Hepatocyte (in vitro differentiated cells): ENCODE results near the gene MED8. TPM values are rescaled to one million over a fixed set of nuclear protein-coding genes. Genes with fewer than 3 reads are reported as not detected.

ENCODE experiments used
- DNase-seq: peaks from one replicate; pipeline ENCODE4 v3.0.0-alpha.2; 2016; ENCODE audit warnings: low spot score
- H2AFZ ChIP-seq: fragments of 200-600 bp; sonication (generic); 2 replicates; pipeline ENCODE4 v1.6.0; 2016; ENCODE audit warnings: antibody characterized with exemption, mild to moderate bottlenecking
- H3K27ac ChIP-seq: fragments of 200-600 bp; sonication (generic); 2 replicates; pipeline ENCODE4 v1.5.1; 2016; ENCODE audit warnings: mild to moderate bottlenecking
- H3K27me3 ChIP-seq: fragments of 200-600 bp; sonication (generic); 2 replicates; pipeline ENCODE4 v1.6.1; 2016
- H3K36me3 ChIP-seq: fragments of 200-600 bp; sonication (generic); replicated peaks from 2 replicates; pipeline ENCODE4 v1.5.1; 2016; ENCODE audit warnings: low read depth; ENCODE audit not compliant: insufficient read depth
- H3K4me1 ChIP-seq: fragments of 200-600 bp; sonication (generic); 2 replicates; pipeline ENCODE4 v1.5.1; 2016; ENCODE audit warnings: mild to moderate bottlenecking, moderate library complexity; ENCODE audit not compliant: insufficient read depth
- H3K4me2 ChIP-seq: fragments of 200-600 bp; sonication (generic); 2 replicates; pipeline ENCODE4 v1.6.0; 2016
- H3K4me3 ChIP-seq: fragments of 200-600 bp; sonication (generic); 2 replicates; pipeline ENCODE4 v1.5.1; 2016; ENCODE audit warnings: mild to moderate bottlenecking
- H3K79me2 ChIP-seq: fragments of 200-600 bp; sonication (generic); 2 replicates; pipeline ENCODE4 v1.6.0; 2017; ENCODE audit warnings: mild to moderate bottlenecking
- H3K9me2 ChIP-seq: fragments of 200-600 bp; sonication (generic); replicated peaks from 2 replicates; pipeline ENCODE4 v1.6.0; 2017; ENCODE audit warnings: mild to moderate bottlenecking; ENCODE audit not compliant: insufficient read depth
- H3K9me3 ChIP-seq: fragments of 200-600 bp; sonication (generic); 2 replicates; pipeline ENCODE4 v1.5.1; 2016; ENCODE audit warnings: low read depth, mild to moderate bottlenecking
- H4K20me1 ChIP-seq: fragments of 200-600 bp; sonication (generic); 2 replicates; pipeline ENCODE4 v1.6.0; 2016; ENCODE audit warnings: mild to moderate bottlenecking; ENCODE audit not compliant: insufficient read depth, poor library complexity, severe bottlenecking
- EZH2 ChIP-seq: fragments of 200-600 bp; sonication (generic); IDR thresholded peaks from 2 replicates; pipeline ENCODE4 v1.6.1; 2016; ENCODE audit warnings: antibody characterized with exemption, mild to moderate bottlenecking, borderline replicate concordance
- EZH2phosphoT487 ChIP-seq: fragments of 200-600 bp; sonication (generic); IDR thresholded peaks from one replicate; pipeline ENCODE4 v1.6.1; 2018; ENCODE audit warnings: antibody characterized with exemption, mild to moderate bottlenecking, low read depth, moderate library complexity; ENCODE audit not compliant: unreplicated experiment, severe bottlenecking
- WGBS: methylation state at CpG from one replicate; pipeline ENCODE4 v1.1.6; 2016; ENCODE audit warnings: low lambda C conversion rate; ENCODE audit errors: missing lambda C conversion rate; 5-methylcytosine and 5-hydroxymethylcytosine counted together
- polyA plus RNA-seq: library from polyadenylated mRNA; unstranded; fragments of >200 nt; fragmentation: Nextera tagmentation; extraction: Ambion mirVana; gene quantifications from 2 replicates; pipeline ENCODE4 v1.2.1, GENCODE V29; 2016
- total RNA-seq: library from RNA; depleted of rRNA; stranded (reverse); fragments of >200 nt; gene quantifications from 2 replicates; pipeline ENCODE4 v1.2.3, GENCODE V29; 2014
- TF ChIP-seq, protein P1 (sequence below): fragments of 200-600 bp; sonication (generic); IDR thresholded peaks from 2 replicates; pipeline ENCODE4 v1.5.1; 2016; ENCODE audit warnings: antibody characterized with exemption, mild to moderate bottlenecking; ENCODE audit not compliant: poor library complexity

Gene MED8
- total and polyA plus RNA-seq, 2 experiments from 2014 or later = 58.6 to 68.3 TPM

DNA sequence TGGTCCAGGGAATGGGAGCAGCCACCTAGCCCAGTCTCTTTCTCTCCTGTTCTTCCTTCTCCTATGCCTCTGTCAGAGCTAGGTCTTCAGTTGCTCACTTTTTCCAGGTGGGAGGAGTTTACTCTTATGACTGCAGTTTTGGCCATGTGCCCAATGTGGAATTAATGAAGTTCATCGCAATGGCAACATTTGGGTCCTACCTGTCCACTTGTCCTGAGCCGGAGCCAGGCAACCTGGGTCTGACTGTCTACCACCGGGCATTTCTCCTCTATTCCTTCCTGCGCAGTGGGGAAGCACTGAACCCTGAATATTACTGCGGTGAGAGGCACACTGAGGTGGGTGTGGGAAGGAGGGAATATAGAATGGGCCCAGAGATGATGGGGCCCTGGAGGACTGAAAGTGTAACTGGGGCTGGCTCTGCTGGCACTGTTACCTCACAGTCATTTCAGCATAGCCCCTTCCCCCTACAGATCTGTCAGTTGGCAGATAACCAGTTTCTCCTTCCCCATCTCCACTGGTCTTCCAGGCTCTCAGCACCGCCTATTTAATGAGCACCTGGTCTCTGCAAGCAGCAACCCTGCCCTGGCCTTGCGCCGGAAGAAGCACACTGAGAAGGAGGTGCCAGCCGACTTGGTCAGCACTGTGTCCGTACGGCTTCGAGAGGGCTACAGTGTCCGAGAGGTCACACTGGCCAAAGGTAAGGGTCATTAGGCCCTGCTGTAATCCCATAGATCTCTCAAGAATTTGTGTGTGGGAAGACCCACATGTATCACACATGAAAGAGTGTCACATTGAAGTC, 30.2 kb upstream of the MED8 start:
- TF ChIP-seq, protein P1, sequence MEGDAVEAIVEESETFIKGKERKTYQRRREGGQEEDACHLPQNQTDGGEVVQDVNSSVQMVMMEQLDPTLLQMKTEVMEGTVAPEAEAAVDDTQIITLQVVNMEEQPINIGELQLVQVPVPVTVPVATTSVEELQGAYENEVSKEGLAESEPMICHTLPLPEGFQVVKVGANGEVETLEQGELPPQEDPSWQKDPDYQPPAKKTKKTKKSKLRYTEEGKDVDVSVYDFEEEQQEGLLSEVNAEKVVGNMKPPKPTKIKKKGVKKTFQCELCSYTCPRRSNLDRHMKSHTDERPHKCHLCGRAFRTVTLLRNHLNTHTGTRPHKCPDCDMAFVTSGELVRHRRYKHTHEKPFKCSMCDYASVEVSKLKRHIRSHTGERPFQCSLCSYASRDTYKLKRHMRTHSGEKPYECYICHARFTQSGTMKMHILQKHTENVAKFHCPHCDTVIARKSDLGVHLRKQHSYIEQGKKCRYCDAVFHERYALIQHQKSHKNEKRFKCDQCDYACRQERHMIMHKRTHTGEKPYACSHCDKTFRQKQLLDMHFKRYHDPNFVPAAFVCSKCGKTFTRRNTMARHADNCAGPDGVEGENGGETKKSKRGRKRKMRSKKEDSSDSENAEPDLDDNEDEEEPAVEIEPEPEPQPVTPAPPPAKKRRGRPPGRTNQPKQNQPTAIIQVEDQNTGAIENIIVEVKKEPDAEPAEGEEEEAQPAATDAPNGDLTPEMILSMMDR = no peak
- no peak for TF ChIP-seq EZH2phosphoT487
- TF ChIP-seq EZH2 = no peak

DNA sequence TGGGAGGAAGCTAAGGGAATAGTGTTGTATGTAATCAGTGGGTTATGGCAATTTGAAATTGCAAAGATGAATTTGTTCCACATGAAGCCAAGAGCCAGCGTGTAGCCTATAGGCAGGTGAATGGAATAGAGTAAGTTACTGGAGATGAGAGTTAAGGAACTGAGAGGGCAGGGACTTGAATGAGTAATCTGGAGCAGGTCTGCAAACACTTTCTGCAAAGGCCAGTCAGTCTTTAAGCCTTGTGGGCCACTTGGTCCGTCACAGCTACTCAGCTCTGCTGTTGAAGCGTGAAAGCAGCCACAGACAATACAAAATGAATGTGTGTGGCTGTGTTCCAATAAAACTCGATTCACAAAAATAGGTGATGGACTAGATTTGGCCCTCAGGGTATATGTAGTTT, 29.3 kb upstream of the MED8 start:
- Histone ChIP-seq H3K4me2 (no peak overlapping the region), H2AFZ (no peak overlapping the region), H3K79me2 (no peaks in the 10 kb centered on the region), H4K20me1 (no peaks in the 10 kb centered on the region), H3K4me3 (no peak overlapping the region), H3K9me2 (no peaks in the 10 kb centered on the region), H3K9me3 (no peaks in the 10 kb centered on the region), H3K27me3 (no peaks in the 10 kb centered on the region), H3K36me3 (no peaks in the 10 kb centered on the region), H3K4me1 (no peaks in the 10 kb centered on the region), H3K27ac (no peak overlapping the region)
- TF ChIP-seq EZH2 = no peak
- TF ChIP-seq, protein P1 = no peak
- TF ChIP-seq EZH2phosphoT487 = no peak
- DNase-seq = no peak
- WGBS = 92% methylated on average over 4 of the region's 4 CpGs

More for the DNA sequence above, 30.2 kb upstream of the MED8 start:
- DNase-seq = no peak
- no peaks in the 10 kb centered on the region for H3K4me1 ChIP-seq
- H3K9me3 ChIP-seq = no peaks in the 10 kb centered on the region
- no peak overlapping the region for H2AFZ ChIP-seq
- no peak overlapping the region for H3K27ac ChIP-seq
- H3K4me3 ChIP-seq = no peak overlapping the region
- no peaks in the 10 kb centered on the region for H3K27me3 ChIP-seq
- no peaks in the 10 kb centered on the region for H3K9me2 ChIP-seq
- WGBS = 98% methylated on average over 13 of the region's 13 CpGs
- H4K20me1 ChIP-seq = no peaks in the 10 kb centered on the region
- H3K4me2 ChIP-seq = no peak overlapping the region
- H3K36me3 ChIP-seq = no peaks in the 10 kb centered on the region
- H3K79me2 ChIP-seq = no peaks in the 10 kb centered on the region

DNA sequence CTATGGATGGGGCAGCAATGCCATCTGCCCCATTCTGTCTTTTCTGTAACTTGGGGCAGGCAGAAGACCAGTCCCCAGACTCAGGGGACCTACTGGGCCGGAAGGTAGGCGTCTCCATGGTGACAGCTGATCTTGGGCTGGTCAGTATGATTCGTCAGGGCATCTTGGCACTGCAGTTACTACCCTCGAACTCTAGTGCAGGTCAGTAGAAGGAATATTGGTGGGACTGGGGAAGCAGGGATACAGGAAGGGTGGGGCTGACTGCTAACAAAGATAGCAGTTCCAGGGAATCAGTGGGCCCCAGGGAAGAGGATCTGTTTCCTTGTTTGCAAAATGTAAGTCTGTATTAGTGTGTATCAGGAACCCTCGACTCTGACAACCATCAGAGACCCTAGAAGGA, 26.3 kb upstream of the MED8 start:
- Histone ChIP-seq H3K4me2 (no peak overlapping the region), H3K36me3 (no peaks in the 10 kb centered on the region), H3K9me2 (no peaks in the 10 kb centered on the region), H2AFZ (no peak overlapping the region), H3K27ac (no peak overlapping the region), H4K20me1 (no peaks in the 10 kb centered on the region), H3K9me3 (no peaks in the 10 kb centered on the region), H3K79me2 (no peaks in the 10 kb centered on the region), H3K27me3 (no peaks in the 10 kb centered on the region), H3K4me3 (no peak overlapping the region), H3K4me1 (no peaks in the 10 kb centered on the region)
- TF ChIP-seq, protein P1 = no peak
- no peak for TF ChIP-seq EZH2
- TF ChIP-seq EZH2phosphoT487 = no peak
- DNase-seq = no peak
- 99% methylated on average over 5 of the region's 5 CpGs for whole genome bisulfite sequencing
